ENCODE measurements around the gene ABCD2. TPM values are rescaled to one million over a fixed set of nuclear protein-coding genes. Genes with fewer than 3 reads are reported as not detected.

The ABCD2 gene
- total RNA-seq, 1 experiment from 2014 or later, result not detected

GRCh38 chr12:39647383-39647782 is 27.8 kb upstream of the ABCD2 start:
- H2AFZ ChIP-seq (ENCODE audit: low read length), result no peak overlapping the region
- H3T11ph ChIP-seq (ENCODE audit: low read length), result no peak overlapping the region
- H2BK12ac ChIP-seq (ENCODE audit: insufficient read length, low read depth, low read length), result no peak overlapping the region
- no peaks in the 10 kb centered on the region for H3K9me3 ChIP-seq (ENCODE audit: control insufficient read depth, low read depth, low read length)
- TF ChIP-seq, protein P1, sequence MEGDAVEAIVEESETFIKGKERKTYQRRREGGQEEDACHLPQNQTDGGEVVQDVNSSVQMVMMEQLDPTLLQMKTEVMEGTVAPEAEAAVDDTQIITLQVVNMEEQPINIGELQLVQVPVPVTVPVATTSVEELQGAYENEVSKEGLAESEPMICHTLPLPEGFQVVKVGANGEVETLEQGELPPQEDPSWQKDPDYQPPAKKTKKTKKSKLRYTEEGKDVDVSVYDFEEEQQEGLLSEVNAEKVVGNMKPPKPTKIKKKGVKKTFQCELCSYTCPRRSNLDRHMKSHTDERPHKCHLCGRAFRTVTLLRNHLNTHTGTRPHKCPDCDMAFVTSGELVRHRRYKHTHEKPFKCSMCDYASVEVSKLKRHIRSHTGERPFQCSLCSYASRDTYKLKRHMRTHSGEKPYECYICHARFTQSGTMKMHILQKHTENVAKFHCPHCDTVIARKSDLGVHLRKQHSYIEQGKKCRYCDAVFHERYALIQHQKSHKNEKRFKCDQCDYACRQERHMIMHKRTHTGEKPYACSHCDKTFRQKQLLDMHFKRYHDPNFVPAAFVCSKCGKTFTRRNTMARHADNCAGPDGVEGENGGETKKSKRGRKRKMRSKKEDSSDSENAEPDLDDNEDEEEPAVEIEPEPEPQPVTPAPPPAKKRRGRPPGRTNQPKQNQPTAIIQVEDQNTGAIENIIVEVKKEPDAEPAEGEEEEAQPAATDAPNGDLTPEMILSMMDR (conservative IDR thresholded peaks at IDR 0.05), result no peak
- no peaks in the 10 kb centered on the region for H3K27me3 ChIP-seq (ENCODE audit: insufficient read depth, low read length)
- H3K36me3 Mint-ChIP-seq (ENCODE audit: insufficient read depth in 1 of 3, low read depth in 3 of 3), result no peaks in the 10 kb centered on the region
- no peaks in the 10 kb centered on the region for H3K23me2 ChIP-seq (ENCODE audit: insufficient read length, low read depth, low read length, poor library complexity, severe bottlenecking)
- H3K9ac ChIP-seq (ENCODE audit: extremely low read depth, insufficient read length, low read length), result no peak overlapping the region
- no peaks in the 10 kb centered on the region for H4K20me1 ChIP-seq (ENCODE audit: control insufficient read depth, insufficient read depth, insufficient read length)
- no peak overlapping the region for H2AK5ac ChIP-seq (ENCODE audit: insufficient read length, low read length)
- no peak for DNase-seq
- no peaks in the 10 kb centered on the region for H3K79me1 ChIP-seq (ENCODE audit: insufficient read depth, low read depth, low read length, poor library complexity, severe bottlenecking)
- H3K4me3 Mint-ChIP-seq, result no peak overlapping the region
- H3K18ac ChIP-seq (ENCODE audit: insufficient read length, low read depth, low read length), result no peak overlapping the region
- H2BK20ac ChIP-seq (ENCODE audit: low read depth, low read length, poor library complexity, severe bottlenecking), result no peak overlapping the region
- no peaks in the 10 kb centered on the region for H3K27me3 Mint-ChIP-seq (ENCODE audit: low read depth)
- no peak overlapping the region for H4K8ac ChIP-seq (replicated peaks; ENCODE audit: insufficient read length, low read depth, low read length)
- no peak overlapping the region for H2BK15ac ChIP-seq (ENCODE audit: low read depth, low read length)
- no peak overlapping the region for H3K27ac ChIP-seq (ENCODE audit: insufficient read length, low read depth, low read length)
- H3K4ac ChIP-seq (ENCODE audit: low read depth, low read length), result no peak overlapping the region
- no peak overlapping the region for H4K5ac ChIP-seq (ENCODE audit: insufficient read length, low read depth, low read length)
- H3K27ac Mint-ChIP-seq, result no peak overlapping the region
- H3K9me3 Mint-ChIP-seq, result no peaks in the 10 kb centered on the region
- H3K23ac ChIP-seq (ENCODE audit: insufficient read length, low read depth, low read length), result no peak overlapping the region
- no peak overlapping the region for H2BK5ac ChIP-seq (ENCODE audit: insufficient read length, low read length)
- H3K4me1 Mint-ChIP-seq, result no peaks in the 10 kb centered on the region
- no peak overlapping the region for H3K14ac ChIP-seq (ENCODE audit: insufficient read depth, low read length)
- no peak overlapping the region for H3K56ac ChIP-seq (ENCODE audit: insufficient read length, low read depth, low read length)
- no peak overlapping the region for H2BK120ac ChIP-seq (ENCODE audit: low read depth, low read length, poor library complexity, severe bottlenecking)
- no peak overlapping the region for H3K4me2 ChIP-seq (ENCODE audit: insufficient read depth, insufficient read length, low read length)
- H4K91ac ChIP-seq (ENCODE audit: insufficient read length, low read depth, low read length), result no peak overlapping the region
- H3K79me2 ChIP-seq (ENCODE audit: insufficient read depth, low read length), result no peaks in the 10 kb centered on the region
- H3K4me1 ChIP-seq (ENCODE audit: insufficient read depth, low read length), result no peaks in the 10 kb centered on the region

All from H9 (cell line).